NOMO-1 treated with dmso at 0.1 percent for 144 hours (cell line): ENCODE data around the gene IL17C.
A peak's percentile ranks its signal among the peaks of the same experiment; 100 is the strongest.

Experiments
- DNase-seq: peaks from one replicate; lab custom pipeline; 2025; ENCODE audit not compliant: unreplicated experiment; lab: John Stamatoyannopoulos, UW

Gene IL17C

DNA sequence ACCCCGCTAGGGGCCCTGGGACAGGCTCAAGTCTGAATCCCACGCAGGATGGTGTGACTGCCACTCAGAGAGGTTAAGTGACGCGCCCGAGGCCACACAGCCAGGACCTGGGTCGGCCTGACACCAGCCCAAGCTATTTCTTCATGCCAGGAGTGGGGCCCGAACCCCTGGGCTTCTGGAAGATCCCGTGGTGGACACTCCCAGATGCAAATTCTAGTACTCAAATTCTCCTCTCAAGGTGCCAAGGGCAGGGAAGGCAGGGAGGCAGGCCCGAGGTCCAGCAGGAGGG is 5.2 kb downstream of the IL17C start:
- no peak for DNase-seq

DNA sequence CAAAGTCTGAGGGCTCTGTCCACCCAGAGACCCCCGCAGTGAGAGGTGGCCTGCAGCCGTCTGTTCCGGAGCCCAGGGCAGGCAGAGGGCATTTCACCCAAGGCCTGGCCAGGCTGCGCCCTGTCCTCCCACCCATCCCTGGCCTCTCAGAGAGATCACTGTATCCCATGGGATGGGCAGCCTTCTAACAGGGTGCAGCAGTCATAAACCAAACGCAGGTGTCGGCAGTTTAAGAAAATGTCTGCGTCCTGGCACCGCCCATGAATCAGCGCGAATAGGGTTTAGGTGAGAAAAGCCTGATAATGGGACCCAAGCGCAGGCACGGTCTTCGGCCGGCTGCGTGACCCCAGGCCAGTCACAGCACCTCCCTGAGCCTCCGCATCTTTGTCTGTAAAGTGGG is 7.1 kb downstream of the IL17C start:
- DNase-seq, result no peak

DNA sequence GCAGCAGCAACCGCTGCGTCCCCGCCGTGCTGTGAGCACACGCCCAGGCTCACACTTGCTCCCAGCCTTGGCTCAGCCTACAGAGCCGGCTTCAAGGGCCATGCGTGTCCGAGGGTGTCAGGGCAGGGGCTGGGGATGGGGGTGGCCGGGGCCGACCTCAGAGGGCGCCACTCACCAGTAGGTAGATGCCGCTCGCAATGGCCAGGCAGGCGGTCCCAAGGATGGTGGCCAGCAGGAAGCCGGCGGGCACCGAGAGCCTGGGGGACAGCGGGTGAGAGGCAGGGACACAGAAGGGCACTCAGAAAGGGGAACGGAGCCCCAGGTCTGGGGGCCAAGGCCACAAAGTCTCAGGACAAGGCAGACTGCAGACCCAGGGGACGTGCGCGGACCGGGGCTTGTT is 7.6 kb downstream of the IL17C start:
- DNase-seq, result no peak

DNA sequence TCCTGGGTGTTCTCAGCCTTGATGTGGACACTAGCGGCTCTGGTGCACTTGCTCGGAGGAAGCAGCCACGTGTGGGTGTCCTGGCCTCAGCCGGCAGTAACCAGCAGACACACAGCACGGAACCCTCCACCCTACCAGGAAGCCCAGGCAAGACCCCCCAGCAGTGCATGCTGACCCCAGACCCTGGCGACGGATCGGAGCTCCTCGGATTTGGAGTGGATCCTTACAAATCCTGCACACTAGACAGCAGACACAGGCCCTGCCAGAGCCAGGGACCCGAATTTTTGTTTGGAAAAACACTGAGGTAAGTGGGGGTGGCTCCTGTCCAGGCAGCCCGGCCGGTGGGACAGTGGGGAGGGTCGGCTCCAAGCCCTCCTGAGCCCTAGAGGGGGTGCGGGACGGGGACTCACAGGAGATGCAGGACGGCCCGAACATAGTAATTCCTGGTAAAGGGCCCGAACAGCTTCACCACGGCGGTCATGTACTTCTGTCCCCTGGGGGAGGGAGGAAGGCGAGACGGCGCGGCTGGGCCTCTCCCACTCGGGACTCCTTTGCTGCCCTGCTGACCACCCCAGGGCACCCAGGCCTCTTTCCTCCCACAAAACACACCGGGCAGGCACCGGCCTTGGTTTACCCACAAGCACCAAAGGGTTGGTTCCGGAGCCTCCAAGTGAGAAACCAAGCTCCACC is 8.1 kb downstream of the IL17C start:
- no peak for DNase-seq

DNA sequence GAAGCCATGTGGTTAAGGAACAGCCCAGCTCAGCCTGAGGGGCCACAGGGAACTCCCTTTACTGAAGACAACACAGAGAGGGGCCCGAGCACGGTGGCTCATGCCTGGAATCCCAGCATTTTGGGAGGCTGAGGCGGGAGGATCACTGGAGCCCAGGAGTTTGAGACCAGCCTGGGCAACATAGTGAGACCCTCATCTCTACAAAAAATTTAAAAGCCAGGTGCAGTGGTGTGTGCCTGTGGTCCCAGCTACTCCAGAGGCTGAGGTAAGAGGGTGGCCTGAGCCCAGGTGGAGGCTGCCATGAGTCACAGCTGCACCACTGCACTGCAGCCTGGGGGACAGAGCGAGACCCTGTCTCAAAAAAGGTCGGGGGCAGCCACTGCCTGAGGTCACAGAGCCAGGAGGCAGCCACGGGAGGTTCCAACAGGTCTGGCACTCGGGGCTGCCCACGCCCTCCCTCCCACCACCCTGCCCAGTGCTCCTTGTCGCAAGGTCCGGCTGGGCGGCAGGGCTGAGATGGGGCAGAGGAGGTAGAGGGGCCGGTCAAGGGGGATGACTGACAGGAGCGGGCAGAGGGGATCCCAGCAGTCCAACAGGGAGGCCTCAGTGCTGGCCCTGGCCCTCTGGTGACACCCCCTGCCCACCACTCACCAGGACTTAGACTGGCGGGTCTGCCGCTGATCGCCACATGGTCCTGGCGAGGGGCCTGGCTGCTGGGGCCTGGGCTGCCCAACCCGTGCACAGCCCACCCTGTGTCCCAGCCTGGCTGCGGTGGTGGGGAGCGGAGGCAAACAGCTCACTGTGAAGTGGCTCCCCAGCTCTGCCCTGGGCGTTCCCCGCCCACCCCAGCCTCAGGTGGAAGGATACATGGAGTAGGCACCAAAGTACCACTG is 9.1 kb downstream of the IL17C start:
- no peak for DNase-seq

DNA sequence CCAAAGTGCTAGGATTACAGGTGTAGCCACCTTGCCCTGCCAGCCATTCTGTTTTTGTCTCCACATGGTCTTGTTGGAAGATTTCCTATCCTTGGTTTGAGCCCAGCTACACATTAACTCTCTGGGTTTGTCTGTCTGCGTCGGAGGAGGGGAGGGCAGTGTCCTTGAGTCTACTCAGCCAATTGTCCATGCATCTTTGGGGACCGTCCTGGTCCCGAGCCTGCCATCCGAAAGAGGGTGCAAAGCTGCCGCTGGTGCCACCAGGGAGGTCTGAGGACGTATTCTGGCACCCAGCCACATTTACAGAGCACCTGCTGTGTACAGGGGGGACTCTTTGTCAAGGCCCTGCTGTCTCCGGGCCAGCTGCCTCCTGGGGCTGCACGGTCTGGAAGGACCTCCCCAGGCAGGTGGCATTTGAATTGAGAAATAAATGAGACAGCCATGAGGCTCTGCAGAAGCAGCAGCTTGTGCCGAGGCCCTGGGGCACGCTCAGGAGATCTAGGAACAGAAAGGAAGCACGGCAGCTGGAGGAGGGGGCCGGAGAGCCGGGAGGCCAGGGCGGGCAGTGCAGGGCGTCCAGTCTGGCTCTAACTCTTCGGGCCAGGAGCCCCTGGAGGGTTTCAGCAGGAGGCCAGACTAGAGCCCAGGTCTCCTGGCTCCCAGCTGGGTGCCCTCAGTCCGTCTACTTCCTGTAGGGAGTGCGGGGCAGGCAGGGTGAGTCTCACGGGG is 11.0 kb downstream of the IL17C start:
- no peak for DNase-seq

DNA sequence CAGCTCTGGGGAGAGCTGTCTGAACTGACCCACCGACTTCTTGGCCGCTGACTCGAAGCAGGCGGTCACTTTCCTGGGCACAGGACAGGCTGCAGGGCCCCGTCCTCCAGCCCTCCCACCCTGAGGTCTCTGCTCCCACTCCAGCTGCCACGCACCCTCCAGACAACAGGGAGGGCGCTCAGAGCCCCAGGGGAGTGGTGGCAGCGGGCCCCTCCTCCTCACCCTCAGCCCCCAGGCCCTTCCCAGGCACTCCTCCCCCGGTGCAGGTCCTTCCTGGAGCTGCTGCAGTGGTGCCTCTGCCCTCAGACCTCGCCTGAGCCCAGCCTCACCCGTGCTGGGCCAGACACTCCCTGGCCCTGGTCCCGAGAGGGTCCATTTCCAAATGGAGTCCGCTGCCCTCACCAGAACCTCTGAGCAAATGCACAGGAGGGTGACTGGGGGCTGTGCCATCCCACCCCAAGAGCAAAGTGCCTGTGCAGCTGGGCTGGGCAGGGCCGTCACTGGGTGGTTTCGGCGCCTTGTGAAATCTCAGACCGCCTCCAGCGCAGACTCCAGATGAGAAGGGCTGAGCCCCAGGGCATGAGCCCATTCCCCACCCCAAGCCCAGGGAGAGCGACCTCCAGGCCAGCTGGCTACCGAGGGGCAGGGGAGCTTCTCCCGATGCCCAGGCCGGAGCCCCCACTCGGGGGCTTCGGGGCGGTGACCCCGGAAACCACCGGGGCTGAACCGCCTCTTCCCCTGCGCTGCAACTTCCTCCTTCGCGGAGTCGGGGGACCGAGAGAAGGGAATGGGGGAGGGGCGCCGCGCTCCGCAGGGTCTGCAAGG is 11.8 kb downstream of the IL17C start:
- DNase-seq, result peak; percentile 43

DNA sequence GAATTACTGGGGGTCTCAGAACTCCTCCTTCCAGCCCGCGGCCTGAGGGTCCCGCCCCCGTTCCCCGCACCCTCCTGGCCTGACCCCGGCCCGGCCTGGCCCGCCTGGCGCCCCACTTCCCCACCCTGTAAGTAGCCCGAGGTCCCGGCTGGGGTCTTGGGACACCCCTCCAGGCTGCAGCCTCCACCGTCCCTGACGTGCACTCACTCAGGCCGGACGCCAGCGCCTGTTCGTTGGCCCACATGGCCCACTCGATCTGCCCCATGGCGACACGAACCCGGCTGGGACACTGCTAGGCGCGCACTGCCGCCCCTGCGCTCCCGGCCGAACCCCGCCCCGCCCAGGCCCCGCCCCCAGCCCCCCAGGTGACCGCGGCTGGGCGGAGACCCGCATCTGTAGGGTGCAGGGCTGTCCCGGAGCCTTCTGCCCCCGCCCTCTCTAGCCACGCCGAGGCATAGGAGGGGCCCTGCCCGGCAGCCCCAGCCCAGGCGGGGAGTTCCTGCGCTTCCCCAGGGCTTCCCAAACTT is 12.4 kb downstream of the IL17C start, which contains the start of gene CYBA:
CYBA (minus strand) TSS at position 305 of the 527 bp plus-strand sequence; CDS start at position 265, 40 bp downstream.
- DNase-seq, result peak; percentile 78

DNA sequence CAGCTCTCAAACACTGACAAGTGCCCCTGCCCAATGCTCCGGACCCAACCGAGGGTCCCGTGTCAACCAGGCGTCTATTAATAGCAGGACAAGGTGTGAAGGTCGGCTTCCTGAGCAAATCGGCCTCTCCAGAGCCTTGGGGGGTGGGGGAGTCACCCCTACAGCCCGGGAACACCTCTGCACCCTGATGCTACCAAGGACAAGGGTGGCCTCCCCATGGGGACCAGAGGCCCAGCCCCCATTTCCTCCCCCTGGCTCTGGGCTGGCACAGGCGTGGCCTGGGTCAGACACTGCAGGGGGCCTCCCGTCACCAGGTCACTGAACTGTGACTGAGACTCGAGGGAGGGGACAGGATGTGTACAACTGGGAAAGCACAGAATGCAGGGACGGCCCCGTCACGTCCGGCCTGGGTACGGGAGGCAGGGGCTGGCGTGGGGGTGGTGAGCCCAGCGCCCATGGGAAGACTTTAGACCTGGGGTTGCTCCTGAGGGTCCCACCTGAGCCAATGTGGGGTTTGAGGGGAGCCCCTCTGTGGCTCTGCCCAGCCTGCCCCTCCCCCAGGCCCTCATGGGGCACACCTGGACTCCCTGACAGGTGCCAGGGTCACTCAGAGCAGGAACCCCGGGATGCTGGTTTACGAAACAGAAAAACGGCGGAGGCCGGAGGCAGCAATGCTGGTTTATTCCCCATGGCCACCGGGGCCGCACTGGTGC is 13.1 kb downstream of the IL17C start:
- no peak for DNase-seq

DNA sequence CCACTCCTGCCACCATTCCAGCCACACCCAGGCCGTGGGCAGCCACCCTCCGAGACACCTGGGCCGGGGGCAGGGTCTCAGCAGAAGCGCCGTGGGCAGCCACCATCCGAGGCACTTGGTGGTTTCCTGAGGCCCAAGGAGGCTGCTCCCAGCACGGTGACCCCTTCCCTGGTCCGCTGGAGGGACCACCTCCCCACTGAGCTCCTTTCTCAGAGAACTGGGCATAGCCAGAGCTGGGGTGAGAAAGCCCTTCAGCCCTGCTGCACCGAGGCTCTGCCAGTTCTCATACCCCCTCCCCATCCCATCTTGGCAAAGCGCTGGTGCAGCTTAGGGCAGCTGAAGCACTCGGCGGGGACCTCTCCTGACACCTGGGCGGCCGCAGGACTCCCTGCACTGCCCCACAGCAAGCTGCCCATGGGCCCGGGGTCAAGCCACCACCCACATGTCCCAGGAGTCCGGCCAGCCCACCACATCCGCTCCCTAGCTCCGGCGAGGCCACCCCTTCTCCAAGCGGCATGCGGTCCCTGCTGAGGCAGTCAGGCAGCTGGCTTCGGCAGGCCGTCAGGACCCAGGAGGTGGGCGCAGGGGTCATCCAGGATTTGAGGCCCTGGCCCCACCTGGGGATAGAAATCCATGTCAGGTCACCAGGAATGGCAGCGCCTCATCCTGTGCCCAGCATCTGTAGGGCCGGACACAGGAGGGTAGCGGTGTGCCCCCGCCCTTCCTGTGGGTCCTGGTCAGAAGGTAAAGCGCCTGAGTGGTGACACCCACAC is 13.8 kb downstream of the IL17C start:
- no peak for DNase-seq

DNA sequence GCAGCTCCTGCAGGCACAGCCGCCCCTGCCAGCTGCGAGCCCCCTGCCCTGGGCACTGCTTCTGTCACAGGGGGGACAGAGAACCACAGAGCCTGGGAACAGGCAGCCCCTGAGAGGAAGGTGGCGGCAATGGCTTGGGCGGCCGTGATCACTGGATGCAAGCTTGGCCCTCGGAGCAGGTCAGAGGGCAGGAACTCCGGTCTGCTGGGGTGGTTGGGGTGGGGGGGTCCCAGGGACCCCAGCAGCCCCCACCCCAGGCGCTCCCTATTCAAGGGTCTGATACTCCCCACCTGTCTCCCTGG is 14.3 kb downstream of the IL17C start:
- no peak for DNase-seq

DNA sequence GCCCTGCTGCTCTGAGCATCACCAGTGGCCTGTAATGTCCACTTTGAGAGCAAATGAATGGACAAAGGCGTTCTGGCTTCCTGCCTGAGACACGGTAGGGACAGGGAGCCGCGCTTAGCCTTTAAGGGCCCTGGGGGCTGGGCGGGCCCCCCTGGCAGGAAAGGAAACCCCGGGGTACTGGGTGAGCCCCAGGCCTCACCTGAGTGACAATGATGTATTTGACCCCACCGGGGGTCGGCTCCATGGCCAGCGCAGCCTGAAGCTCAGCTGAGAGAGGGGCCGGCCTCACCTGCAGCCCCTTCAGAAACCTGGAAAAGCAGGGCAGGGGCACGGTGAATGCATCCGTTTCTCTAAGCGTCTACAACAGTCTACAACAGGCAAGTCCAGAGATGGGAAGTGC is 14.7 kb downstream of the IL17C start:
- DNase-seq, result no peak

DNA sequence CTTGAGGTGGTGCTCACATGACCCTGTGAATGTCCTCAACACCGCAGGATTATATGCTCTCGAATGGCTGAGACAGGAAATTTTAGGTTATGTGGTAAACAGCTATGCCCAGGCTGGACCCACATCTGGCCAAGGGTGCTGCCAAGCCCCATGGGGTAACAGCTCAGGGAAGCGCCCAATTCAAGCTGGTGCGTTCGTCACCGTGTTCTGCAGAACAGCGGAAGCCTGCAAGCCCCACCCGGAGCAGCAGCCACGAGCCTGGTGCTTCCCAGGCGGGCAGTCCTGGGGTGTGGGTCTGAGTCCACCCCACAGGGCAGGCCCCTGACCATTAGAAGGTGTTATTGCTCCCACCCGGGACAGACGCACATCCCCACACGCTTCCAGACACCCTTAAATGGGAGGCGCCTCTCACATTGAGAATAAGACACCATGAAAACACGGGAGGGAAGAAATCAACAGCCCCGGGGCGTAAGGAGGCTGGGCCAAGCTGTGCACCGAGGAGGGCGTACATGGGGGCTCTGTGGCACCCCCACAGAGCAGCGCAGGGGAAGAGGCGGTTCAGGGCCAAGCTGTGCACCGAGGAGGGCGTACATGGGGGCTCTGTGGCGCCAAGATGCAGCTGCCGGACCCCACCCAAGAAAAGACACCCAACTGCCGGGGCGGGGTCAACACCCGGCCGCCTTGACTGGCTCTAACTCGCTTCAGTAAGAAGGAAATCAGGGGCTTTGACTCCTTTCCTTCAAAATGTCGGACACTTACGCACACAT is 15.4 kb downstream of the IL17C start:
- DNase-seq, result no peak

DNA sequence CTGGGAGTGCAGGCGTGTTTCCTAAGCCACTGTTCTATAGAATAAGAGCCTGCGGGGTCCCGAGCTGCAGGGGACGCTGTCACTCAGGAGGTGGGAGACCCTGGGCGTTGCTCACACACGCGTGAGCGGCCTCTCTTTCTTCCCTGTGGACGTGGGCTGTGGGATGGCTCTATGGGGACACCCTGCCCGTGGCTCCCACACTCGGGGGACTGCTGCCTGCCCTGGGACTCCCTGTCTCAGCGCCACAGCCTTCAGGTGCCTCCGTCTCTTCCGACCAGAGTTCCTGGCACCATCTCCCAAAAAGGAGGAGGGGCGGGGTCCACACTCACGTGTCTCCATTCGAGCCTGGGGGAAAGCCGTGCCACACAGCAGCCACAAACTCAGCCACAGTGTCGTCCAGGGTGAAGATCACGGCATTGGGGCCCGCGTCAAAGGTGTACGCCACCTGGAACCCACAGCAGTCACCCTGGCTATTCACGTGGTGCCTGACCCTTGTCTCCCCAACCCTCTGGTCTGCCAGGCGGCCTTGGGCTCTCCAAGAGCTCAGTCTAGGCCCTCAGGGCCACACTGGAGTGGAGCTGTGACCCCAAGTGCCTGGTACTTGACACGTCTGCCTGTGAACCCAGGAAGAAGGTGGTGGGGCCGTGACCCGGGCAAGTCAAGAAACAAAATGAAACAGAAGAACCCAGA is 16.1 kb downstream of the IL17C start:
- DNase-seq, result no peak

DNA sequence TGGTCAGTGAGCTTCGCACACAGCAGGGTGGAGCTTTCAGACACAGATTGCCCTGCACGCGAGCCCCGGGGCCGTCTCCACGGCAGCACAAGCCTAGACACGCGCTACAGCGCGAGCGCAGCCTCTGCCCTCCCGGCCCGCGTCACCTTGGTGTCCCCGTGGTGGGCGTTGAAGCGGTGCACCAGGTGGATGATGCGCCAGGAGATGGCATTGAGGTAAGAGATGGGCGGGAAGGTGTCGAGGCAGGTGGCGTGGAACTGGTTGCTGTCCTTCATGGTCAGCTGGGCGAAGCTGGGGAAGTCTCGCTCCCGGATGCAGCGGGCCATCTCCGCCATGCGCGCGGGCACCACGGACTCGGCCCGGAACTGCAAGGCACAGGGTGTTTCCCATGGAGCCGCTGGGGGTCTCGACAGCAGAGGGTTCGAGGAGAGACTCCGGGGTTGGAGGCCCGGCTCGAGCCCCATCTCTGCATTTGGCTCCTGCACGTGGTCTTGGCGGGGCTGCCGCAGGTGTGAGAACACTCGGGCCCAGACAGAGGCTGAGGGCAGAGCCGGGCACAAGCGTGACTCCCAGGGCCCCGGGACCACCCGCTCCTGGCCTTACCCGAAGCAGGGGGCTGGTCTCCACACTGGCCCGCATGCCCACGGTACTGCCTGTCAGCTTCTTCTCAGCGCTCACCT is 16.8 kb downstream of the IL17C start:
- DNase-seq, result no peak

DNA sequence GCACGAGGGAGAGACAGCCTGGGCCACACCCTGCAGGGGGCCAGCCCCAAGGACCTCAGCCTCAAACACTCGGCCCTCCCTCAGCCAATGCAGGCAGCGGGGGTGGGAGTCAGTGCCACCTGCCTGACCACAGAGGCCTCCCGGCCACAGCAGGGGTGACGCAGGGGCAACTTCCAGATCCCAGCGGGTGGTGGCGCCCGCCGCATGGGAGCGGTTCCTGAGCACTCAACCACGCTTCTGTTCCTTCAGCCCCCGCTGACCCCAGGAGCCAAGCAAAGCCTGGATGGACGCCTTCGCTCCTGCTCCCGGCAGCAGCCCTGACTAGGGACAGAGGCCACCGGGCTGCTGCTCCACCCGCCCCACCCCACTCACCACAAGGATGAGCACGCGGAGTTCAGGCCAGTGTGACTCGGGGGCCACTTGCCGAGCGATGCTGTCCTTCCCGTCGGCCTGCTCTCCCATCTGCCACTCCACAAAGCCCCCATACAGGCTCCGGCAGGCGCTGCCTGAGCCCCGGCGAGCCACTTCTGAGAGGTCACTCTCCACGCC is 17.4 kb downstream of the IL17C start:
- DNase-seq, result no peak

DNA sequence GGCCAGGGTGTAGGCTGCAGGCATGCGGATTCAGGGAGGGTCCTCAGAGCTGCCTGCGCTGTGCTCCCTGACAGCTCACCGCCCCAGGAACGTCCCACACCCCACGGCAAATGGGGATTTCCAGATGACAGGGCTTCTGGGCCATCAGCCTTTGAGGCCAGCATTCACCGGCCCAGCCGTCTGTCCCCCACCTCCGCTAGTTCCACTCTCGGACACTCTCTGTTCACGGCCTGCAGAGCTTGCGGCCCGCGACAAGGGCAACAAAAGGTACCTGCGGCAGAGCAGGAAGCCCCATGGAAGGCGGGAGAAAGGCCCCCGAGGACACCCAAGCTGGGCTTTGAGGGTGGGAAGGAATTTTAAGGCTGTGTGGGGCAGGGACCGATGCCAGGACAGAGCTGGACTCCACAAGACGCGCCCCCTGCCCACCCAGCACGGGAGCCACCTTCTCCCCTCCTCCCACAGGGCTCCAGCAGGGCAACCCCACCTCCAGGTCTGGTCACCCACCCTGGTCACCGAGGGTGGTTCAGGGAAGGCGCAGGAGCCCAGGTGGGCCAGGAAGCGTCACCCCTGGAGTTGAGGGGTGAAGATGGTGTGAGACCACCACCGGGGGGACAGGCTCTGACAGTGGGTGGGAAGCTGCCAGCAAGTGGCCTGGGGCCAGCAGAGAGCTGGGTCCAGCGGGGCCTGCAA is 18.1 kb downstream of the IL17C start:
- no peak for DNase-seq
